ENCODE results near the gene KIF18A. TPM values are rescaled to one million over a fixed set of nuclear protein-coding genes. Genes with fewer than 3 reads are reported as not detected.

Gene KIF18A
- total RNA-seq, 1 donor from 2014 or later = 14.7 TPM

DNA sequence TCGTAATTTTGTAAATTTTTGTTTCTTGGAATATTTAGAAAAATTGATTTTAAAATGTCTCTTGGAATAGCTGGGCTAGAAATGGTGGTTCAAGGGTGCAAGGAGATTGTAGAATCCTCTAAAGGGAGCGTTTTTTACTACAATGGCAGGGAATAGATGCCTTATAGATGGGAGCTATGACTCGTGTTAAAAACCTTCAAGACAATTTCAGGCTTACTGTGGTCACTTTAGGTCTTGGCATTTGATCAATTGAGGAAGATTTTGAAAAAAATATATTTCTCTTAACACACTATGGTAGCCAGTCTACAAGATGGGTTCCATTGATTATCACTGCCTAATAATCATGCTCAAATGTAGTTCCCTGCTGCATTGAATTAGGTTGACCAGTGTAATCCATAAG, 25.2 kb upstream of the KIF18A start:
- TF ChIP-seq, protein P1, sequence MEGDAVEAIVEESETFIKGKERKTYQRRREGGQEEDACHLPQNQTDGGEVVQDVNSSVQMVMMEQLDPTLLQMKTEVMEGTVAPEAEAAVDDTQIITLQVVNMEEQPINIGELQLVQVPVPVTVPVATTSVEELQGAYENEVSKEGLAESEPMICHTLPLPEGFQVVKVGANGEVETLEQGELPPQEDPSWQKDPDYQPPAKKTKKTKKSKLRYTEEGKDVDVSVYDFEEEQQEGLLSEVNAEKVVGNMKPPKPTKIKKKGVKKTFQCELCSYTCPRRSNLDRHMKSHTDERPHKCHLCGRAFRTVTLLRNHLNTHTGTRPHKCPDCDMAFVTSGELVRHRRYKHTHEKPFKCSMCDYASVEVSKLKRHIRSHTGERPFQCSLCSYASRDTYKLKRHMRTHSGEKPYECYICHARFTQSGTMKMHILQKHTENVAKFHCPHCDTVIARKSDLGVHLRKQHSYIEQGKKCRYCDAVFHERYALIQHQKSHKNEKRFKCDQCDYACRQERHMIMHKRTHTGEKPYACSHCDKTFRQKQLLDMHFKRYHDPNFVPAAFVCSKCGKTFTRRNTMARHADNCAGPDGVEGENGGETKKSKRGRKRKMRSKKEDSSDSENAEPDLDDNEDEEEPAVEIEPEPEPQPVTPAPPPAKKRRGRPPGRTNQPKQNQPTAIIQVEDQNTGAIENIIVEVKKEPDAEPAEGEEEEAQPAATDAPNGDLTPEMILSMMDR (IDR thresholded peaks at IDR 0.05; ENCODE audit: unreplicated experiment) = no peak
- DNase-seq (ENCODE audit: low spot score in 2 of 2, unreplicated experiment in 2 of 2) = no peak
- no peak overlapping the region for H3K4me3 Mint-ChIP-seq
- no peak overlapping the region for H3K27ac Mint-ChIP-seq
- no peaks in the 10 kb centered on the region for H3K4me1 Mint-ChIP-seq
- no peaks in the 10 kb centered on the region for H3K27me3 Mint-ChIP-seq (ENCODE audit: low read depth)
- H3K9me3 Mint-ChIP-seq = peaks cover 41% of the 10 kb centered on the region
- peaks cover 57% of the 10 kb centered on the region for H3K36me3 Mint-ChIP-seq

DNA sequence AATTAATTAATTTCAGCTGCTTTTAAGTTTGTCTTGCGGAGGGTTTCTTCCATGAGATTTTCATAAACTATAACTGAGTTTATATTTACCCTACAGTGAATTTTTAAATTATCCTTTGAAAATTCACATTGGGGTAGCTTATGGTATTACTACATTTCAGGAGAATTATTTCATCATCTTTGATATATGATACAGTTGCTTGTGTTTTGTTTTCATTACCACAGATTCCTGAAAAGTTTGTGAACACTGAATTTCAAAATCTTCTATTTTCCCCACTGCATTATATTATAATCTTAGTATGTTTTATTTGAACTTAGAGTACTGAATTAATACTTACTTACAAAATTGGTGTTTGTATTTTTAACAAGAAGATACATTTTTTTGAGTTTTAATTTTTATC, 24.6 kb upstream of the KIF18A start:
- no peak for DNase-seq (ENCODE audit: low spot score in 2 of 2, unreplicated experiment in 2 of 2)
- H3K27ac Mint-ChIP-seq = no peak overlapping the region
- no peak overlapping the region for H3K4me3 Mint-ChIP-seq
- H3K9me3 Mint-ChIP-seq = peaks cover 37% of the 10 kb centered on the region
- TF ChIP-seq, protein P1 (IDR thresholded peaks at IDR 0.05; ENCODE audit: unreplicated experiment) = no peak
- H3K4me1 Mint-ChIP-seq = no peaks in the 10 kb centered on the region
- peaks cover 51% of the 10 kb centered on the region for H3K36me3 Mint-ChIP-seq
- H3K27me3 Mint-ChIP-seq (ENCODE audit: low read depth) = no peaks in the 10 kb centered on the region

DNA sequence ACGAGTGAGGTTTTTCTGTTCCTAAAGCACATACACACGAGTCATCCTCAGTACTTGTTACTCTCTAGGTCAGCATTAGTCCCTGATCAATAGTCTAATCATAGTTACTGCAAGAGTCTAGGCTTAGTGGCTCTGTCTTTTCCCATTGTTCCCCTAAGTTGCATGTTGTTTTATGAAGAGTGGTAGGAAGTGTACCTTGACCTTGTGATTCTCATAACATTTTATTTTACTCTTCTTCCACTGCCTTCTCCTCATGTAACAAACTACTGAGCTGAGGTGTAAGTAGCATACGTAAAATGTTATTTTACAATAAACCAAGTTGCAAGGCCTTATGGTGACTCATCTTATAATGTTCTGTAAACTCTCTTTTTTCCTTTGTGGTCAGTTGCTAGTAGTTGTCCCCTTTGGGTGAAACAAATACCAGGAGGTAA, 15.2 kb upstream of the KIF18A start:
- no peak for DNase-seq (ENCODE audit: low spot score in 2 of 2, unreplicated experiment in 2 of 2)
- Mint-ChIP-seq H3K36me3 (peaks cover 11% of the 10 kb centered on the region), H3K9me3 (no peaks in the 10 kb centered on the region), H3K27ac (no peak overlapping the region), H3K4me3 (no peak overlapping the region), H3K4me1 (peaks cover 4% of the 10 kb centered on the region), H3K27me3 (ENCODE audit: low read depth) (no peaks in the 10 kb centered on the region)
- TF ChIP-seq, protein P1 (IDR thresholded peaks at IDR 0.05; ENCODE audit: unreplicated experiment) = no peak

DNA sequence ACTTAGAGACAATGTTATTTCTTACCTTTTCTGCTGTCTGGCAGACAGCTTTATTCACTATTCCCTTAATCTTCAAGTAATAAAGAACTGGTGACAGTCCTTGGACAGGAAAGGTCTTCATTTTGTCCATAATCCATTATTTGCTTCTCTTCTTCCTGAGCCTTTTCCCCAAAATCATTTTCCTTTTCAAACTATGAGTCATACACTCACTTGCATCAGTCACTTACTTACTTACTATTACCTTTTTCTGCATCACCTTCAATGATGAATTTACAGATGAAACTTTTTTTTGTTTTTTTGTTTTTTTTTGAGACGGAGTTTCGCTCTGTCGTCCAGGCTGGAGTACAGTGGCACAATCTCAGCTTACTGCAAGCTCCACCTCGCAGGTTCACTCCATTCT, 9.8 kb upstream of the KIF18A start:
- H3K36me3 Mint-ChIP-seq = peaks cover 5% of the 10 kb centered on the region
- no peak for DNase-seq (ENCODE audit: low spot score in 2 of 2, unreplicated experiment in 2 of 2)
- TF ChIP-seq, protein P1 (IDR thresholded peaks at IDR 0.05; ENCODE audit: unreplicated experiment) = no peak
- H3K27ac Mint-ChIP-seq = no peak overlapping the region
- H3K9me3 Mint-ChIP-seq = no peaks in the 10 kb centered on the region
- H3K4me3 Mint-ChIP-seq = no peak overlapping the region
- peaks cover 2% of the 10 kb centered on the region for H3K4me1 Mint-ChIP-seq
- no peaks in the 10 kb centered on the region for H3K27me3 Mint-ChIP-seq (ENCODE audit: low read depth)

DNA sequence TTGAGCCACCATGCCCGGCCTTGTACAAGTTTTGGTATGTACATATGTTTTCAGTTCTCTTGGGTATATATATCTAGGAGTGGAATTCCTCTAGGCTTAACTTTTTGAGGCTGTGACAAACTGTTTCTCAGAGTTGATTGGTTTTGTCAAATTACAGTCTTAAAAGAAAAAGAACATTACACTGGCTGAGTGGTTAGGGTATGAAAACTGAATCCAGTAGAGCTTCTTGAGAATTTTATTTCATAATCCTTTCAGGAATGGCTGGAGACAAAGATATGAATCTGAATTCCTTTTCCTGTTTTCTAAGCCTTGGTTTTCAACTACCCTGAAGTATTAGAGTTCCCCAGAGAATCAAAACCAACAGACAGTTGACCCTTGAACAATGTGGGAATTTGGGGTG, 6.8 kb upstream of the KIF18A start:
- TF ChIP-seq, protein P1 (IDR thresholded peaks at IDR 0.05; ENCODE audit: unreplicated experiment) = no peak
- DNase-seq (ENCODE audit: low spot score in 2 of 2, unreplicated experiment in 2 of 2) = no peak
- Mint-ChIP-seq H3K9me3 (no peaks in the 10 kb centered on the region), H3K27me3 (ENCODE audit: low read depth) (no peaks in the 10 kb centered on the region), H3K27ac (no peak overlapping the region), H3K4me1 (peaks cover 15% of the 10 kb centered on the region), H3K36me3 (peaks cover 12% of the 10 kb centered on the region), H3K4me3 (no peak overlapping the region)

DNA sequence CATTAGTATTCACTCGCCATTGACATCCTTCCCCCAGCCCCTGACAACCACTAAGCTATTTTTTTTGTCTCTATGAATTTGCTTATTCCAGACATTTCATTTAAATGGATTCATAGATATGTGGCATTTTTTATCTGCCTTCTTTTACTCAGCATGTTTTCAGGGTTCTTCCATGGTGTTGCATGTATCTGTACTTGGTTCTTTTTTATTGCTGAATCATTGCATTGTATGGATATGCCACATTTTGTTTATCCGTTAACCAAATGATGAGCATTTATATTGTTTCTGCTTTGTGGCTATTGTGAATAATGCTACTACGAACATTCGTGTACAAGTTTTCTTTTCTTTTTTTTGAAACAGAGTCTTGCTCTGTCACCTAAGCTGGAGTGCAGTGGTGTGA, 6.2 kb upstream of the KIF18A start:
- no peak for DNase-seq (ENCODE audit: low spot score in 2 of 2, unreplicated experiment in 2 of 2)
- Mint-ChIP-seq H3K4me3 (no peak overlapping the region), H3K27ac (no peak overlapping the region), H3K9me3 (no peaks in the 10 kb centered on the region), H3K27me3 (ENCODE audit: low read depth) (no peaks in the 10 kb centered on the region), H3K4me1 (peaks cover 22% of the 10 kb centered on the region), H3K36me3 (peaks cover 12% of the 10 kb centered on the region)
- TF ChIP-seq, protein P1 (IDR thresholded peaks at IDR 0.05; ENCODE audit: unreplicated experiment) = no peak

Data from mesothelial cell of epicardium (in vitro differentiated cells).